ENCODE measurements around the gene GBGT1.

Gene GBGT1

DNA sequence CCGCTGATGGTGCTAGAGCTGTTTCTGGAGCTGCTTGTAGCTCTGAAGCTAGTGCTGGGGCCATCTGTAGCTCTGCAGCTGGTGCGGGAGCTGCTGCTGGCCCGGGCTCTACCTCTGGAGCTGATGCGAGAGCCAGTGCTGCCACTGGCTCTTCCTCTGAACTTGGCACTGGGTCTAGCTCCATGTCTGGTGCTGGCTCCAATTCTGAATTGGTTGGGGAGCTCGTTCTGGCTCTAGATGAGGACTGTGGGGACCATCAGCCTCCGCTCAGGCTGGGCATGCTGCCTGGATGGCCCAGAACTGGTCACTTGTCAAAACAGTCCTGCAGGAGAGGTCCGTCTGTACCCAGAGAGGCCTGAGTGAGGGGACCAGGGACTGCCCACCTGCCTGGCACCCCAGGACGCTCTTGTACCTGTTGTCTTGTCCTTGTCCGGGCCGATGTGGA is 23.9 kb upstream of the GBGT1 start:
- Histone ChIP-seq H3K36me3 (ENCODE audit: control insufficient read depth in 4 of 4, insufficient read depth in 4 of 4, low read length in 3 of 4) (no peaks in the 10 kb centered on the region), H3K27me3 (replicated peaks in 2 of 5; ENCODE audit: control insufficient read depth in 4 of 5, insufficient read depth in 5 of 5, low read length in 4 of 5) (peaks cover 0 to 3% (median 0%) of the 10 kb centered on the region in 5 experiments), H3K4me1 (ENCODE audit: control extremely low read depth in 1 of 4, control insufficient read depth in 4 of 4, insufficient read depth in 4 of 4, low read length in 3 of 4) (peaks cover 0 to 16% (median 8%) of the 10 kb centered on the region in 4 experiments), H3K4me3 (ENCODE audit: control insufficient read depth in 1 of 7, extremely low read depth in 1 of 7, insufficient read depth in 4 of 7, low read depth in 2 of 7, low read length in 6 of 7) (no peak overlapping the region), H3K27ac (ENCODE audit: insufficient read depth in 1 of 2, low read depth in 1 of 2, low read length in 2 of 2, poor library complexity in 1 of 2, severe bottlenecking in 2 of 2) (no peak overlapping the region), H3K9me3 (ENCODE audit: control extremely low read depth in 1 of 5, control insufficient read depth in 4 of 5, insufficient read depth in 2 of 5, low read depth in 1 of 5, low read length in 4 of 5) (no peaks in the 10 kb centered on the region)
- ChIA-PET POLR2A (interaction anchor here (0.6 to 1.3 kb wide), 3 partner anchors 11 to 160 kb away, joined by 3 to 4 read pairs (median 3); partner anchors contain the start of genes MED22 and RPL7A), CTCF (interaction anchor here (0.7 to 5.5 kb wide), 34 partner anchors 13 to 322 kb away, joined by 3 to 63 read pairs (median 5); partner anchors contain the start of genes MED22, RPL7A, SURF1 and SURF2)
- 95% methylated on average over 10 of the region's 10 CpGs for WGBS (ENCODE audit: insufficient coverage)
- no peak for DNase-seq

DNA sequence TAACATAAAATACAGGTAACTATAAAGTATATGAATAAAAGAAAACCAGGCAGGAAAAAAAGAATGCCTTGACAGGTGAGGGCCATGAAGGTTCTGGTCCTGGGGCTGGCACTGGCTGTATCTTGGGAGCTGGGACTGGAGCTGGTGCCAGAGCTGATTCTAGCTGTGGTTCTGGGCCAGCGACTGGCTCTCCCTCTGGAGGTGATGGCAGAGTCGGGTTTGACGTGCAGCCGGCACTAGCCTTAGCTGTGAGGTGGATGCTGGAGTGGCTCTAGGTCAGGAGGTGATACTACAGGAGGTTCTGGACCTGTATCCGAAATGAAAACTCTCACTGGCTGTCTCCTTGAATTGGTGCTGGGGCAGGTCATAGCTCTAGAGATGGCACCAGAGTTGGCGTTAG is 23.0 kb upstream of the GBGT1 start:
- POLR2A ChIA-PET = interaction anchor here (1.0 kb wide), 1 partner anchor 10 kb away, joined by 3 read pairs; no protein-coding TSS in a partner anchor
- Histone ChIP-seq H3K4me1 (ENCODE audit: control extremely low read depth in 1 of 4, control insufficient read depth in 4 of 4, insufficient read depth in 4 of 4, low read length in 3 of 4) (peaks cover 0 to 16% (median 8%) of the 10 kb centered on the region in 4 experiments), H3K9me3 (ENCODE audit: control extremely low read depth in 1 of 5, control insufficient read depth in 4 of 5, insufficient read depth in 2 of 5, low read depth in 1 of 5, low read length in 4 of 5) (no peaks in the 10 kb centered on the region), H3K27me3 (replicated peaks in 2 of 5; ENCODE audit: control insufficient read depth in 4 of 5, insufficient read depth in 5 of 5, low read length in 4 of 5) (peaks cover 0 to 6% (median 0%) of the 10 kb centered on the region in 5 experiments), H3K4me3 (ENCODE audit: control insufficient read depth in 1 of 7, extremely low read depth in 1 of 7, insufficient read depth in 4 of 7, low read depth in 2 of 7, low read length in 6 of 7) (no peak overlapping the region), H3K36me3 (ENCODE audit: control insufficient read depth in 4 of 4, insufficient read depth in 4 of 4, low read length in 3 of 4) (no peaks in the 10 kb centered on the region), H3K27ac (ENCODE audit: insufficient read depth in 1 of 2, low read depth in 1 of 2, low read length in 2 of 2, poor library complexity in 1 of 2, severe bottlenecking in 2 of 2) (no peak overlapping the region)
- CTCF ChIA-PET = interaction anchor here (0.7 to 5.5 kb wide), 31 partner anchors 10 to 1232 kb away, joined by 3 to 63 read pairs (median 7); partner anchors contain the start of genes GBGT1, MED22, RPL7A and SURF1
- 81% methylated on average over 3 of the region's 6 CpGs for WGBS (ENCODE audit: insufficient coverage)
- DNase-seq = no peak

DNA sequence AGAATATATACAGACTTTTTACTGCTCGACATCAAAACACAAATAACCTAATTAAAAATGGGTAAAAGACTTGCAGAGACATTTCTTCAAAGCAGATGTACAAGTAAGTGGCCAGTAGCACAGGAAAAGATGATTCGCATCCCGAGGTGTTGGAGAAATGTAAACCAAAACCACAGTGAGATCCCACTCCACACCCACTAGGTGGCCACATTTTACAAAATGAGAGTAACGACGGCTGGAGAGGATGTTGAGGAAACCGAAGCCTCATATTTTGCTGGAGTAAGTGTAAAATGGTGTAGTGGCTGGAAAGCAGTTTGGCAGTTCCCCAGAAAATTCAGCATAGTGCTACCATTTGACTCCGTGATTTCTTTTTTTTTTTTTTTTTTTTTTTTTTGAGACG is 21.3 kb upstream of the GBGT1 start:
- Histone ChIP-seq H3K4me3 (ENCODE audit: control insufficient read depth in 1 of 7, extremely low read depth in 1 of 7, insufficient read depth in 4 of 7, low read depth in 2 of 7, low read length in 6 of 7) (peak overlapping the region in 2 of 7 experiments; percentile 19 to 23), H3K27ac (ENCODE audit: insufficient read depth in 1 of 2, low read depth in 1 of 2, low read length in 2 of 2, poor library complexity in 1 of 2, severe bottlenecking in 2 of 2) (no peak overlapping the region), H3K9me3 (ENCODE audit: control extremely low read depth in 1 of 5, control insufficient read depth in 4 of 5, insufficient read depth in 2 of 5, low read depth in 1 of 5, low read length in 4 of 5) (no peaks in the 10 kb centered on the region), H3K27me3 (replicated peaks in 2 of 5; ENCODE audit: control insufficient read depth in 4 of 5, insufficient read depth in 5 of 5, low read length in 4 of 5) (peaks cover 0 to 6% (median 0%) of the 10 kb centered on the region in 5 experiments), H3K36me3 (ENCODE audit: control insufficient read depth in 4 of 4, insufficient read depth in 4 of 4, low read length in 3 of 4) (no peaks in the 10 kb centered on the region), H3K4me1 (ENCODE audit: control extremely low read depth in 1 of 4, control insufficient read depth in 4 of 4, insufficient read depth in 4 of 4, low read length in 3 of 4) (peaks cover 0 to 16% (median 8%) of the 10 kb centered on the region in 4 experiments)
- ChIA-PET CTCF (interaction anchor here (0.6 to 5.5 kb wide), 16 partner anchors 10 to 310 kb away, joined by 3 to 63 read pairs (median 7); partner anchors contain the start of genes GBGT1, SURF1, SURF2 and SURF6), POLR2A (no interaction called here)
- no CpG with 5 or more reads among the region's 8 CpGs for WGBS (ENCODE audit: insufficient coverage)
- DNase-seq = peak; percentile 83 to 92 (median 90)

DNA sequence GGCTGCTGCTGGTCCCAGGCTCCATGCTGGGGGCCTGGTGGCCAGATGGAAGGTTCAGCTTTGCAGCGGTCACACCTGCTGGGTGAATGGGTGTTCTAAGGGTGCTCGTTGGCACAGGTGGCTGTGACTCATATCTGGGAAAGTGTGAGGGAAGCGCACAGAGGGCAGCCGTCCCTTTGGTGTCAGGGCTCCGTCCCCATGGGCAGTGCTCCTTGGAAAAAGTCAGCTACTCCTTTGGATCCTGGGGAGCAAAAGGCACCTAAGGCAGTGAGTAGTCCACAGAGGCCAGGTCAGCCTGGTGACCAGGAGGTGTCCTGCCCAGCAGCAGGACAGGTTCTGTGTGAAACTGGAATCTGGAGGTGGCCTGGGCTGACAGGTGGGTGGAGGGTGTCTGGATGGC is 18.4 kb upstream of the GBGT1 start:
- H3K27me3 ChIP-seq (replicated peaks in 2 of 5; ENCODE audit: control insufficient read depth in 4 of 5, insufficient read depth in 5 of 5, low read length in 4 of 5) = peaks cover 0 to 6% (median 0%) of the 10 kb centered on the region in 5 experiments
- H3K4me1 ChIP-seq (ENCODE audit: control extremely low read depth in 1 of 4, control insufficient read depth in 4 of 4, insufficient read depth in 4 of 4, low read length in 3 of 4) = peaks cover 0 to 12% (median 6%) of the 10 kb centered on the region in 4 experiments

DNA sequence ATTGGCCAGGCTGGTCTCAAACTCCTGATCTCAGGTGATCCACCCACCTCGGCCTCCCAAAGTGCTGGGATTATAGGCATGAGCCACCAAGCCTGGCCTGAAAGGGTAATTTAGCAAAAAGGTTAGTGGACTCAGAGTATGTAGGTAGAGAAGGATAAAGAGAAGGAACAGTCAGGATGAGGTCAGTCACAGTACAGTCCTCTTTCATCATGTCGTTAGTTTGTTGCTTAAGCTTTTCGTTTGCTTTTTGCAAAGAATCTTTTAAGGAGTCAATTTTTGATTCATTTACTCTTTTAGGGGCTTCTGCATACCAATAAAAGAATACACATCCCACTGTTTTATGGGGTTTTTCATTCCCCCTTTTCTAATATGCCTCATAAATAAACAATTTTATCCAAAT is 17.8 kb upstream of the GBGT1 start:
- 100% methylated on average over 2 of the region's 3 CpGs for WGBS (ENCODE audit: insufficient coverage)

More for the DNA sequence above, 18.4 kb upstream of the GBGT1 start:
- no peak for DNase-seq
- WGBS (ENCODE audit: insufficient coverage) = 82% methylated on average over 5 of the region's 5 CpGs
- Histone ChIP-seq H3K4me3 (ENCODE audit: control insufficient read depth in 1 of 7, extremely low read depth in 1 of 7, insufficient read depth in 4 of 7, low read depth in 2 of 7, low read length in 6 of 7) (no peak overlapping the region), H3K27ac (ENCODE audit: insufficient read depth in 1 of 2, low read depth in 1 of 2, low read length in 2 of 2, poor library complexity in 1 of 2, severe bottlenecking in 2 of 2) (no peak overlapping the region), H3K9me3 (ENCODE audit: control extremely low read depth in 1 of 5, control insufficient read depth in 4 of 5, insufficient read depth in 2 of 5, low read depth in 1 of 5, low read length in 4 of 5) (no peaks in the 10 kb centered on the region), H3K36me3 (ENCODE audit: control insufficient read depth in 4 of 4, insufficient read depth in 4 of 4, low read length in 3 of 4) (no peaks in the 10 kb centered on the region)
- ChIA-PET CTCF (interaction anchor here (1.0 to 1.7 kb wide), 3 partner anchors 57 to 149 kb away, joined by 3 to 6 read pairs (median 3); no protein-coding TSS in a partner anchor), POLR2A (no interaction called here)

DNA sequence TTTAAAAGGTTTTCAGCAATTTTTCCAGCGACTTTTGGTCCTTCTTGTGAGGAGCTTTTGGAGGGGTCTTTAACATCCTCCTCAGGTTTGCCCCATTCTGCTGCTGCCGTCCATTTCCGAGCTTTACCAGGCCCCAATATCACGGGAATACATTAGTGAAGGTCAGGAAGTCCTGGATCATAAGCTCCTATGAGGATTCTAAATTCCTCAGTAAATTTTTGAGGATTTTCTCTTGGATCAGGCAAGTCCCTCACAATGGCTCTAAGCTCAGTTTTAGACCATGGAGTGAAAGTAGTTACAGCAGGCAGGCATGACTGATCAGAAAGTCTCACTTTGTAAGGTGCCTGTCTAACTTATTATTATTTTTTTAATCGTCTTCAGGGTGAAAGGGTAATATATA is 17.2 kb upstream of the GBGT1 start:
- no peak overlapping the region for H3K4me3 ChIP-seq (ENCODE audit: control insufficient read depth in 1 of 7, extremely low read depth in 1 of 7, insufficient read depth in 4 of 7, low read depth in 2 of 7, low read length in 6 of 7)
- H3K27me3 ChIP-seq (replicated peaks in 2 of 5; ENCODE audit: control insufficient read depth in 4 of 5, insufficient read depth in 5 of 5, low read length in 4 of 5) = peaks cover 0 to 4% (median 0%) of the 10 kb centered on the region in 5 experiments
- ChIA-PET CTCF (interaction anchor here (0.9 to 2.2 kb wide), 10 partner anchors 21 to 190 kb away, joined by 3 to 10 read pairs (median 3); partner anchors contain the start of genes SURF1 and SURF2), POLR2A (interaction anchor here (0.6 kb wide), 1 partner anchor 10 kb away, joined by 4 read pairs; no protein-coding TSS in a partner anchor)
- DNase-seq = no peak
- no peaks in the 10 kb centered on the region for H3K36me3 ChIP-seq (ENCODE audit: control insufficient read depth in 4 of 4, insufficient read depth in 4 of 4, low read length in 3 of 4)
- H3K9me3 ChIP-seq (ENCODE audit: control extremely low read depth in 1 of 5, control insufficient read depth in 4 of 5, insufficient read depth in 2 of 5, low read depth in 1 of 5, low read length in 4 of 5) = no peaks in the 10 kb centered on the region
- H3K27ac ChIP-seq (ENCODE audit: insufficient read depth in 1 of 2, low read depth in 1 of 2, low read length in 2 of 2, poor library complexity in 1 of 2, severe bottlenecking in 2 of 2) = no peak overlapping the region
- 95% methylated on average over 4 of the region's 5 CpGs for WGBS (ENCODE audit: insufficient coverage)
- H3K4me1 ChIP-seq (ENCODE audit: control extremely low read depth in 1 of 4, control insufficient read depth in 4 of 4, insufficient read depth in 4 of 4, low read length in 3 of 4) = peaks cover 0 to 12% (median 6%) of the 10 kb centered on the region in 4 experiments

More for the DNA sequence above, 17.8 kb upstream of the GBGT1 start:
- POLR2A ChIA-PET = no interaction called here
- Histone ChIP-seq H3K36me3 (ENCODE audit: control insufficient read depth in 4 of 4, insufficient read depth in 4 of 4, low read length in 3 of 4) (no peaks in the 10 kb centered on the region), H3K4me1 (ENCODE audit: control extremely low read depth in 1 of 4, control insufficient read depth in 4 of 4, insufficient read depth in 4 of 4, low read length in 3 of 4) (peaks cover 0 to 12% (median 6%) of the 10 kb centered on the region in 4 experiments), H3K27ac (ENCODE audit: insufficient read depth in 1 of 2, low read depth in 1 of 2, low read length in 2 of 2, poor library complexity in 1 of 2, severe bottlenecking in 2 of 2) (no peak overlapping the region), H3K4me3 (ENCODE audit: control insufficient read depth in 1 of 7, extremely low read depth in 1 of 7, insufficient read depth in 4 of 7, low read depth in 2 of 7, low read length in 6 of 7) (no peak overlapping the region), H3K9me3 (ENCODE audit: control extremely low read depth in 1 of 5, control insufficient read depth in 4 of 5, insufficient read depth in 2 of 5, low read depth in 1 of 5, low read length in 4 of 5) (no peaks in the 10 kb centered on the region), H3K27me3 (replicated peaks in 2 of 5; ENCODE audit: control insufficient read depth in 4 of 5, insufficient read depth in 5 of 5, low read length in 4 of 5) (peaks cover 0 to 4% (median 0%) of the 10 kb centered on the region in 5 experiments)
- DNase-seq = no peak
- CTCF ChIA-PET = interaction anchor here (1.1 to 1.7 kb wide), 5 partner anchors 27 to 169 kb away, joined by 3 to 6 read pairs (median 4); no protein-coding TSS in a partner anchor

DNA sequence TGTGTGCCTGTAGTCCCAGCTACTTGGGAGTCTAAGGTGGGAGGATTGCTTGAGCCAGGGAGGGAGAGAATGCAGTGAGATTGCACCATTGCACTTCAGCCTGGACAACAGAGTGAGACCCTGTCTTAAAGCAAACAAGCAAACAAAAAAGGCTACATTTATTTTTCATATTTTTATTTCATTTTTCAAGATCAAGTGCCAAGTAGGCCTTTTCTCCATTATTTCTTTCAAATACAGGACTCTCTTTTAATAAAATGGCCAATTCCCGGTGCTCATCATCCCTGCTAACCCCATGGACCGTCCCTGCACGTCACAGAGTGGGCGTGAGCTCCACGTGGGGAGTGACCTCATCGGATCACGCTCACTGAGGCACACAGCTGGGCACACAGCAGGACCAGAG is 9.3 kb upstream of the GBGT1 start:
- ChIA-PET POLR2A (interaction anchor here (0.6 kb wide), 1 partner anchor 911 kb away, joined by 3 read pairs; no protein-coding TSS in a partner anchor), CTCF (interaction anchor here (0.8 to 2.4 kb wide), 3 partner anchors 11 to 61 kb away, joined by 3 to 10 read pairs (median 4); no protein-coding TSS in a partner anchor)
- DNase-seq = no peak
- no peak overlapping the region for H3K27ac ChIP-seq (ENCODE audit: insufficient read depth in 1 of 2, low read depth in 1 of 2, low read length in 2 of 2, poor library complexity in 1 of 2, severe bottlenecking in 2 of 2)
- H3K4me3 ChIP-seq (ENCODE audit: control insufficient read depth in 1 of 7, extremely low read depth in 1 of 7, insufficient read depth in 4 of 7, low read depth in 2 of 7, low read length in 6 of 7) = no peak overlapping the region
- WGBS (ENCODE audit: insufficient coverage) = 100% methylated on average over 6 of the region's 7 CpGs
- H3K9me3 ChIP-seq (ENCODE audit: control extremely low read depth in 1 of 5, control insufficient read depth in 4 of 5, insufficient read depth in 2 of 5, low read depth in 1 of 5, low read length in 4 of 5) = no peaks in the 10 kb centered on the region
- no peaks in the 10 kb centered on the region for H3K36me3 ChIP-seq (ENCODE audit: control insufficient read depth in 4 of 4, insufficient read depth in 4 of 4, low read length in 3 of 4)
- peaks cover 0 to 1% (median 0%) of the 10 kb centered on the region in 5 experiments for H3K27me3 ChIP-seq (replicated peaks in 2 of 5; ENCODE audit: control insufficient read depth in 4 of 5, insufficient read depth in 5 of 5, low read length in 4 of 5)
- no peaks in the 10 kb centered on the region for H3K4me1 ChIP-seq (ENCODE audit: control extremely low read depth in 1 of 4, control insufficient read depth in 4 of 4, insufficient read depth in 4 of 4, low read length in 3 of 4)

Measured in common myeloid progenitor, CD34-positive (primary cell).